IPS-NIHi11 (cell line): Measurements from ENCODE around the gene CCDC122.
"Not testable (repeated sequence)": the region's sequence is repeated elsewhere in the genome, so short reads cannot be mapped to it uniquely, and the experiment has no call there.

Experiments
- DNase-seq: peaks from one replicate; pipeline ENCODE4 v3.0.0; 2012; ENCODE audit warnings: mixed read lengths, low spot score

The CCDC122 gene

GRCh38 chr13:43877326-43877725, 2.2 kb downstream of the CCDC122 start:
- DNase-seq: no peak

- no peak for DNase-seq
These were observed 3.2 kb downstream of the CCDC122 start for GRCh38 chr13:43876366-43876765.

GRCh38 chr13:43874504-43875092, 4.9 kb downstream of the CCDC122 start:
- DNase-seq: no peak

GRCh38 chr13:43872181-43872580, 7.4 kb downstream of the CCDC122 start:
- DNase-seq: no peak

- DNase-seq: no peak
These were observed 13.6 kb downstream of the CCDC122 start for GRCh38 chr13:43865892-43866291.

GRCh38 chr13:43864921-43865320, 14.6 kb downstream of the CCDC122 start:
- DNase-seq: no peak

- DNase-seq: no peak
These were observed 17.7 kb downstream of the CCDC122 start for GRCh38 chr13:43861863-43862262.

- DNase-seq: no peak
These were observed 26.6 kb downstream of the CCDC122 start for GRCh38 chr13:43852923-43853404.

- no peak for DNase-seq
These were observed 28.7 kb downstream of the CCDC122 start for GRCh38 chr13:43850873-43851272.

GRCh38 chr13:43848001-43848649, 31.4 kb downstream of the CCDC122 start:
- no peak for DNase-seq

- DNase-seq: no peak
These were observed 32.9 kb downstream of the CCDC122 start for GRCh38 chr13:43846496-43847158.

GRCh38 chr13:43838909-43839308, 40.6 kb downstream of the CCDC122 start:
- no peak for DNase-seq

GRCh38 chr13:43835701-43836100, 43.8 kb downstream of the CCDC122 start:
- no peak for DNase-seq

- DNase-seq: no peak
These were observed 48.5 kb downstream of the CCDC122 start for GRCh38 chr13:43831088-43831487.

- DNase-seq: no peak
These were observed 49.1 kb downstream of the CCDC122 start for GRCh38 chr13:43830497-43830881.

GRCh38 chr13:43824656-43825055, 54.9 kb downstream of the CCDC122 start:
- not testable (repeated sequence) for DNase-seq

GRCh38 chr13:43822969-43823368, 56.6 kb downstream of the CCDC122 start:
- DNase-seq: no peak

- no peak for DNase-seq
These were observed 63.1 kb downstream of the CCDC122 start for GRCh38 chr13:43816401-43816889.

GRCh38 chr13:43815204-43815603, 64.3 kb downstream of the CCDC122 start:
- no peak for DNase-seq

GRCh38 chr13:43808676-43809075, 70.9 kb downstream of the CCDC122 start:
- DNase-seq: no peak

- DNase-seq: no peak
These were observed 73.8 kb downstream of the CCDC122 start for GRCh38 chr13:43805681-43806128.

GRCh38 chr13:43805071-43805468, 74.5 kb downstream of the CCDC122 start:
- no peak for DNase-seq

- no peak for DNase-seq
These were observed 75.0 kb downstream of the CCDC122 start for GRCh38 chr13:43804461-43805070.
